ENCODE measurements around the gene SEC14L3. TPM values are rescaled to one million over a fixed set of nuclear protein-coding genes. Genes with fewer than 3 reads are reported as not detected.

Gene SEC14L3
- total and polyA plus RNA-seq, 2 of the 4 experiments (the other 2 are of a cell fraction) = not detected

GRCh38 chr22:30413745-30414524 is 57.9 kb downstream of the SEC14L3 start:
- no peak overlapping the region for H2BK20ac ChIP-seq (ENCODE audit: low read depth, low read length)
- H4K5ac ChIP-seq (ENCODE audit: low read depth, low read length) = no peak overlapping the region
- H2BK15ac ChIP-seq (ENCODE audit: low read depth, low read length) = no peak overlapping the region
- intact Hi-C loops (cut with micrococcal nuclease) = no loop called here
- ATAC-seq (ENCODE audit: low read depth) (no peak), DNase-seq (no peak)
- no peaks in the 10 kb centered on the region for H4K20me1 ChIP-seq (ENCODE audit: insufficient read depth, low read length)
- no peak overlapping the region for H3K14ac ChIP-seq (replicated peaks; ENCODE audit: low read depth, low read length)
- H3K9ac ChIP-seq (ENCODE audit: low read depth, low read length) = no peak overlapping the region
- TF ChIP-seq ELK1 (IDR thresholded peaks at IDR 0.05; ENCODE audit: borderline replicate concordance, low read depth, low read length) (no peak), RFX5 (IDR thresholded peaks at IDR 0.05; ENCODE audit: low read depth, low read length) (no peak)
- no peak overlapping the region for H3K4me2 ChIP-seq (ENCODE audit: low read depth, low read length)
- no peak overlapping the region for H3K56ac ChIP-seq (ENCODE audit: extremely low read depth, insufficient read depth, low read length)
- no peaks in the 10 kb centered on the region for H3K27me3 ChIP-seq (ENCODE audit: control insufficient read depth, insufficient read depth, low read length)
- POLR2A ChIA-PET (ENCODE audit: unreplicated experiment) = interaction anchor here (0.6 kb wide), 1 partner anchor 39 kb away, joined by 3 read pairs; no protein-coding TSS in a partner anchor
- CTCF ChIA-PET = interaction anchor here (1.0 kb wide), 1 partner anchor 10 kb away, joined by 4 read pairs; no protein-coding TSS in a partner anchor
- H2AK5ac ChIP-seq (ENCODE audit: low read depth, low read length) = no peak overlapping the region
- no peak overlapping the region for H3K27ac ChIP-seq (ENCODE audit: insufficient read depth, low read length)
- no peak overlapping the region for H2BK120ac ChIP-seq (ENCODE audit: low read depth, low read length)
- H4K91ac ChIP-seq (ENCODE audit: insufficient read depth, low read depth, low read length) = no peak overlapping the region
- H3K4me1 ChIP-seq (ENCODE audit: control insufficient read depth, insufficient read depth, low read length) = peaks cover 6% of the 10 kb centered on the region
- H2AFZ ChIP-seq (replicated peaks; ENCODE audit: low read length, poor library complexity) = no peak overlapping the region
- no peak overlapping the region for H4K8ac ChIP-seq (ENCODE audit: low read depth in 2 of 2, low read length in 2 of 2)
- H3K79me1 ChIP-seq (ENCODE audit: low read depth in 1 of 2, low read length in 2 of 2) = peaks cover 18 to 47% of the 10 kb centered on the region in 2 experiments
- H3K36me3 ChIP-seq (ENCODE audit: control insufficient read depth, insufficient read depth, low read length) = peaks cover 54% of the 10 kb centered on the region
- H2AK9ac ChIP-seq (replicated peaks; ENCODE audit: low read depth, low read length, poor library complexity) = no peak overlapping the region
- H3K18ac ChIP-seq (ENCODE audit: low read depth, low read length) = no peak overlapping the region
- no peaks in the 10 kb centered on the region for H3K9me3 ChIP-seq (ENCODE audit: control insufficient read depth, insufficient read depth, low read length)
- H3K4ac ChIP-seq (ENCODE audit: low read depth, low read length) = no peak overlapping the region
- dilution Hi-C loops (cut with HindIII; ENCODE audit: low sequenced_read_pairs, unreplicated experiment) = no loop called here
- BruUV-seq (replicated peaks) = no TSS peak
- no CpG with 5 or more reads among the region's 5 CpGs for WGBS, 2 experiments (ENCODE audit: extremely low coverage in 2 of 2, insufficient read length in 1 of 2)
- H3K9me1 ChIP-seq (ENCODE audit: insufficient read depth, low read length) = peaks cover 11% of the 10 kb centered on the region
- no peak overlapping the region for H3K23ac ChIP-seq (ENCODE audit: low read depth, low read length)
- in situ Hi-C loops (cut with MboI; ENCODE audit: low sequenced_read_pairs) = no loop called here
- no peak overlapping the region for H3K4me3 ChIP-seq (ENCODE audit: insufficient read depth, low read depth, low read length)
- H2BK5ac ChIP-seq (ENCODE audit: low read depth, low read length, poor library complexity, severe bottlenecking) = no peak overlapping the region
